ENCODE measurements around the gene DDN. TPM values are rescaled to one million over a fixed set of nuclear protein-coding genes. Genes with fewer than 3 reads are reported as not detected.

Gene DDN
- total and polyA plus RNA-seq, 2 donors from 2014 or later: 27.0 TPM; not detected in 1

- no peak overlapping the region for H3K27ac ChIP-seq (ENCODE audit: low read depth in 2 of 2, low read length in 2 of 2)
- no peak overlapping the region for H3K4me3 ChIP-seq (ENCODE audit: low read length in 3 of 3)
- TF ChIP-seq CTCF (IDR thresholded peaks at IDR 0.05; ENCODE audit: borderline replicate concordance, extremely low read depth, insufficient read depth): no peak
- no peaks in the 10 kb centered on the region for H3K9me3 ChIP-seq (ENCODE audit: control insufficient read depth in 2 of 3, insufficient read depth in 1 of 3, low read length in 3 of 3)
- DNase-seq: no peak
- no peak overlapping the region for H3K9ac ChIP-seq (ENCODE audit: low read length in 3 of 3)
- peaks cover 8 to 59% (median 48%) of the 10 kb centered on the region in 3 donors for H3K36me3 ChIP-seq (ENCODE audit: control insufficient read depth in 2 of 3, insufficient read depth in 3 of 3, low read length in 3 of 3)
- no peaks in the 10 kb centered on the region for H3K4me1 ChIP-seq (ENCODE audit: control insufficient read depth in 2 of 3, insufficient read depth in 2 of 3, low read depth in 1 of 3, low read length in 3 of 3)
- intact Hi-C loops (cut with DNase I): no loop called here
- H3K27me3 ChIP-seq (ENCODE audit: control insufficient read depth, insufficient read depth, low read length): no peaks in the 10 kb centered on the region
- FAIRE-seq: no peak
Observed at GRCh38 chr12:49023812-49024211, 24.6 kb upstream of the DDN start.

GRCh38 chr12:49022558-49023178 is 23.5 kb upstream of the DDN start:
- DNase-seq: no peak
- H3K27ac ChIP-seq (ENCODE audit: low read depth in 2 of 2, low read length in 2 of 2): no peak overlapping the region
- H3K27me3 ChIP-seq (ENCODE audit: control insufficient read depth, insufficient read depth, low read length): no peaks in the 10 kb centered on the region
- H3K4me1 ChIP-seq (ENCODE audit: control insufficient read depth in 2 of 3, insufficient read depth in 2 of 3, low read depth in 1 of 3, low read length in 3 of 3): peaks cover 0 to under 1% (median under 1%) of the 10 kb centered on the region in 3 donors
- no peak overlapping the region for H3K4me3 ChIP-seq (ENCODE audit: low read length in 3 of 3)
- no peaks in the 10 kb centered on the region for H3K9me3 ChIP-seq (ENCODE audit: control insufficient read depth in 2 of 3, insufficient read depth in 1 of 3, low read length in 3 of 3)
- intact Hi-C loops (cut with DNase I): no loop called here
- peaks cover 5 to 47% (median 39%) of the 10 kb centered on the region in 3 donors for H3K36me3 ChIP-seq (ENCODE audit: control insufficient read depth in 2 of 3, insufficient read depth in 3 of 3, low read length in 3 of 3)
- no peak for FAIRE-seq
- TF ChIP-seq CTCF (IDR thresholded peaks at IDR 0.05; ENCODE audit: borderline replicate concordance, extremely low read depth, insufficient read depth): no peak
- H3K9ac ChIP-seq (ENCODE audit: low read length in 3 of 3): no peak overlapping the region

GRCh38 chr12:49021292-49021915 is 22.2 kb upstream of the DDN start:
- H3K36me3 ChIP-seq (ENCODE audit: control insufficient read depth in 2 of 3, insufficient read depth in 3 of 3, low read length in 3 of 3): peaks cover 5 to 43% (median 34%) of the 10 kb centered on the region in 3 donors
- no peak overlapping the region for H3K27ac ChIP-seq (ENCODE audit: low read depth in 2 of 2, low read length in 2 of 2)
- intact Hi-C loops (cut with DNase I): no loop called here
- H3K9me3 ChIP-seq (ENCODE audit: control insufficient read depth in 2 of 3, insufficient read depth in 1 of 3, low read length in 3 of 3): no peaks in the 10 kb centered on the region
- FAIRE-seq: no peak
- no peaks in the 10 kb centered on the region for H3K27me3 ChIP-seq (ENCODE audit: control insufficient read depth, insufficient read depth, low read length)
- TF ChIP-seq CTCF (IDR thresholded peaks at IDR 0.05; ENCODE audit: borderline replicate concordance, extremely low read depth, insufficient read depth): no peak
- no peak for DNase-seq
- H3K9ac ChIP-seq (ENCODE audit: low read length in 3 of 3): no peak overlapping the region
- H3K4me3 ChIP-seq (ENCODE audit: low read length in 3 of 3): no peak overlapping the region
- H3K4me1 ChIP-seq (ENCODE audit: control insufficient read depth in 2 of 3, insufficient read depth in 2 of 3, low read depth in 1 of 3, low read length in 3 of 3): peaks cover 0 to 5% (median 3%) of the 10 kb centered on the region in 3 donors
